ENCODE measurements around the gene NPR1. TPM values are rescaled to one million over a fixed set of nuclear protein-coding genes. Genes with fewer than 3 reads are reported as not detected.

NPR1 gene
- total and polyA plus RNA-seq, 2 of the 13 experiments (the other 11 are each of a cell fraction or from before 2014, with no cell fraction given) = not detected

DNA sequence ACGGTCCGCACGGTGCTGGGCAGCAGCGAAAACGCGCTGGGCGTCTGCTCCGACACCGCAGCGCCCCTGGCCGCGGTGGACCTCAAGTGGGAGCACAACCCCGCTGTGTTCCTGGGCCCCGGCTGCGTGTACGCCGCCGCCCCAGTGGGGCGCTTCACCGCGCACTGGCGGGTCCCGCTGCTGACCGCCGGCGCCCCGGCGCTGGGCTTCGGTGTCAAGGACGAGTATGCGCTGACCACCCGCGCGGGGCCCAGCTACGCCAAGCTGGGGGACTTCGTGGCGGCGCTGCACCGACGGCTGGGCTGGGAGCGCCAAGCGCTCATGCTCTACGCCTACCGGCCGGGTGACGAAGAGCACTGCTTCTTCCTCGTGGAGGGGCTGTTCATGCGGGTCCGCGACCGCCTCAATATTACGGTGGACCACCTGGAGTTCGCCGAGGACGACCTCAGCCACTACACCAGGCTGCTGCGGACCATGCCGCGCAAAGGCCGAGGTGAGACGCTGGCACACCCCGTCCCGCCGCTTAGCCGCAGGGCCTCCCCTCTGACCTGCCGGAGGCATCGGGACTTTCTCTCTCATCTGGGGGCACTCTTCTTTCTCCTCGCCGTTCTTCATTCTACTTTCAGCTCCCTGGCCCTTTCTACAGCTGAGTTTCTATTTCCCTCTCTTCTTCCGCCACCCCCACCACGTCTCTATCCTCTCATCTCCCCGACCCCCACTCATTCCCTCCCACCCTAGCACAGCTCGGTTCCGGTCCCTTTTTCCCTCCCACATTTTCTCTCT lies 1.0 kb downstream of the NPR1 start (continued):
- TF ChIP-seq, protein P1, sequence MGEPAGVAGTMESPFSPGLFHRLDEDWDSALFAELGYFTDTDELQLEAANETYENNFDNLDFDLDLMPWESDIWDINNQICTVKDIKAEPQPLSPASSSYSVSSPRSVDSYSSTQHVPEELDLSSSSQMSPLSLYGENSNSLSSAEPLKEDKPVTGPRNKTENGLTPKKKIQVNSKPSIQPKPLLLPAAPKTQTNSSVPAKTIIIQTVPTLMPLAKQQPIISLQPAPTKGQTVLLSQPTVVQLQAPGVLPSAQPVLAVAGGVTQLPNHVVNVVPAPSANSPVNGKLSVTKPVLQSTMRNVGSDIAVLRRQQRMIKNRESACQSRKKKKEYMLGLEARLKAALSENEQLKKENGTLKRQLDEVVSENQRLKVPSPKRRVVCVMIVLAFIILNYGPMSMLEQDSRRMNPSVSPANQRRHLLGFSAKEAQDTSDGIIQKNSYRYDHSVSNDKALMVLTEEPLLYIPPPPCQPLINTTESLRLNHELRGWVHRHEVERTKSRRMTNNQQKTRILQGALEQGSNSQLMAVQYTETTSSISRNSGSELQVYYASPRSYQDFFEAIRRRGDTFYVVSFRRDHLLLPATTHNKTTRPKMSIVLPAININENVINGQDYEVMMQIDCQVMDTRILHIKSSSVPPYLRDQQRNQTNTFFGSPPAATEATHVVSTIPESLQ (CRISPR knock-in tag; conservative IDR thresholded peaks at IDR 0.05) = no peak
- no peak for TF ChIP-seq GATAD2A (CRISPR knock-in tag; IDR thresholded peaks at IDR 0.05)
- 0 out of 2 replicates have a peak, but pooled peaks have one; percentile 39 for TF ChIP-seq ZNF547 (CRISPR knock-in tag; IDR thresholded peaks at IDR 0.05)
- TF ChIP-seq CCAR2 (optimal IDR thresholded peaks at IDR 0.05; ENCODE audit: low read depth, low read length) = no peak
- TF ChIP-seq ZFYVE20 (CRISPR knock-in tag; IDR thresholded peaks at IDR 0.05; ENCODE audit: borderline replicate concordance, low read depth) = no peak
- no peak for TF ChIP-seq PTBP1 (IDR thresholded peaks at IDR 0.05; ENCODE audit: low read depth, low read length, poor library complexity, severe bottlenecking)
- TF ChIP-seq, protein P2, sequence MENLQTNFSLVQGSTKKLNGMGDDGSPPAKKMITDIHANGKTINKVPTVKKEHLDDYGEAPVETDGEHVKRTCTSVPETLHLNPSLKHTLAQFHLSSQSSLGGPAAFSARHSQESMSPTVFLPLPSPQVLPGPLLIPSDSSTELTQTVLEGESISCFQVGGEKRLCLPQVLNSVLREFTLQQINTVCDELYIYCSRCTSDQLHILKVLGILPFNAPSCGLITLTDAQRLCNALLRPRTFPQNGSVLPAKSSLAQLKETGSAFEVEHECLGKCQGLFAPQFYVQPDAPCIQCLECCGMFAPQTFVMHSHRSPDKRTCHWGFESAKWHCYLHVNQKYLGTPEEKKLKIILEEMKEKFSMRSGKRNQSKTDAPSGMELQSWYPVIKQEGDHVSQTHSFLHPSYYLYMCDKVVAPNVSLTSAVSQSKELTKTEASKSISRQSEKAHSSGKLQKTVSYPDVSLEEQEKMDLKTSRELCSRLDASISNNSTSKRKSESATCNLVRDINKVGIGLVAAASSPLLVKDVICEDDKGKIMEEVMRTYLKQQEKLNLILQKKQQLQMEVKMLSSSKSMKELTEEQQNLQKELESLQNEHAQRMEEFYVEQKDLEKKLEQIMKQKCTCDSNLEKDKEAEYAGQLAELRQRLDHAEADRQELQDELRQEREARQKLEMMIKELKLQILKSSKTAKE (CRISPR knock-in tag; IDR thresholded peaks at IDR 0.05; ENCODE audit: borderline replicate concordance) = 0 out of 2 replicates have a peak, but pooled peaks have one; percentile 5
- TF ChIP-seq, protein P3, sequence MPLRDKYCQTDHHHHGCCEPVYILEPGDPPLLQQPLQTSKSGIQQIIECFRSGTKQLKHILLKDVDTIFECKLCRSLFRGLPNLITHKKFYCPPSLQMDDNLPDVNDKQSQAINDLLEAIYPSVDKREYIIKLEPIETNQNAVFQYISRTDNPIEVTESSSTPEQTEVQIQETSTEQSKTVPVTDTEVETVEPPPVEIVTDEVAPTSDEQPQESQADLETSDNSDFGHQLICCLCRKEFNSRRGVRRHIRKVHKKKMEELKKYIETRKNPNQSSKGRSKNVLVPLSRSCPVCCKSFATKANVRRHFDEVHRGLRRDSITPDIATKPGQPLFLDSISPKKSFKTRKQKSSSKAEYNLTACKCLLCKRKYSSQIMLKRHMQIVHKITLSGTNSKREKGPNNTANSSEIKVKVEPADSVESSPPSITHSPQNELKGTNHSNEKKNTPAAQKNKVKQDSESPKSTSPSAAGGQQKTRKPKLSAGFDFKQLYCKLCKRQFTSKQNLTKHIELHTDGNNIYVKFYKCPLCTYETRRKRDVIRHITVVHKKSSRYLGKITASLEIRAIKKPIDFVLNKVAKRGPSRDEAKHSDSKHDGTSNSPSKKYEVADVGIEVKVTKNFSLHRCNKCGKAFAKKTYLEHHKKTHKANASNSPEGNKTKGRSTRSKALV (CRISPR knock-in tag; IDR thresholded peaks at IDR 0.05) = peak; percentile 94
- TF ChIP-seq ZSCAN31 (CRISPR knock-in tag; IDR thresholded peaks at IDR 0.05; ENCODE audit: low read depth) = no peak
- TF ChIP-seq NAIF1 (CRISPR knock-in tag; IDR thresholded peaks at IDR 0.05; ENCODE audit: borderline replicate concordance) = no peak
- no peak for TF ChIP-seq GABPB1 (CRISPR knock-in tag; IDR thresholded peaks at IDR 0.05)
- TF ChIP-seq ZNF773 (CRISPR knock-in tag; IDR thresholded peaks at IDR 0.05; ENCODE audit: borderline replicate concordance) = no peak
- TF ChIP-seq, protein P4, sequence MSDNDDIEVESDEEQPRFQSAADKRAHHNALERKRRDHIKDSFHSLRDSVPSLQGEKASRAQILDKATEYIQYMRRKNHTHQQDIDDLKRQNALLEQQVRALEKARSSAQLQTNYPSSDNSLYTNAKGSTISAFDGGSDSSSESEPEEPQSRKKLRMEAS (IDR thresholded peaks at IDR 0.05) = peak; percentile 23; the same call in 1 of the 2 replicates
- TF ChIP-seq, protein P5, sequence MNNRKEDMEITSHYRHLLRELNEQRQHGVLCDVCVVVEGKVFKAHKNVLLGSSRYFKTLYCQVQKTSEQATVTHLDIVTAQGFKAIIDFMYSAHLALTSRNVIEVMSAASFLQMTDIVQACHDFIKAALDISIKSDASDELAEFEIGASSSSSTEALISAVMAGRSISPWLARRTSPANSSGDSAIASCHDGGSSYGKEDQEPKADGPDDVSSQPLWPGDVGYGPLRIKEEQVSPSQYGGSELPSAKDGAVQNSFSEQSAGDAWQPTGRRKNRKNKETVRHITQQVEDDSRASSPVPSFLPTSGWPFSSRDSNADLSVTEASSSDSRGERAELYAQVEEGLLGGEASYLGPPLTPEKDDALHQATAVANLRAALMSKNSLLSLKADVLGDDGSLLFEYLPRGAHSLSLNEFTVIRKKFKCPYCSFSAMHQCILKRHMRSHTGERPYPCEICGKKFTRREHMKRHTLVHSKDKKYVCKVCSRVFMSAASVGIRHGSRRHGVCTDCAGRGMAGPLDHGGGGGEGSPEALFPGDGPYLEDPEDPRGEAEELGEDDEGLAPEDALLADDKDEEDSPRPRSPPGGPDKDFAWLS (CRISPR knock-in tag; IDR thresholded peaks at IDR 0.05; ENCODE audit: borderline replicate concordance) = no peak
- TF ChIP-seq ZNF7 (CRISPR knock-in tag; IDR thresholded peaks at IDR 0.05) = no peak
- TF ChIP-seq U2AF2 (IDR thresholded peaks at IDR 0.05; ENCODE audit: low read depth, low read length) = no peak
- no peak for TF ChIP-seq KDM3A (CRISPR knock-in tag; IDR thresholded peaks at IDR 0.05; ENCODE audit: low read depth)
- TF ChIP-seq SMAD3 (CRISPR knock-in tag; IDR thresholded peaks at IDR 0.05) = no peak
- no peak for TF ChIP-seq ZNF678 (CRISPR knock-in tag; IDR thresholded peaks at IDR 0.05)
- TF ChIP-seq ZBTB20 (CRISPR knock-in tag; IDR thresholded peaks at IDR 0.05; ENCODE audit: borderline replicate concordance, low read depth) = no peak

All from HepG2 (cell line).